ENCODE data around the gene DR1. TPM values are rescaled to one million over a fixed set of nuclear protein-coding genes. Genes with fewer than 3 reads are reported as not detected.
"Not testable (repeated sequence)": the region's sequence is repeated elsewhere in the genome, so short reads cannot be mapped to it uniquely, and the experiment has no call there.

Gene DR1
- polyA plus RNA-seq, 1 donor: 64.0 TPM

DNA sequence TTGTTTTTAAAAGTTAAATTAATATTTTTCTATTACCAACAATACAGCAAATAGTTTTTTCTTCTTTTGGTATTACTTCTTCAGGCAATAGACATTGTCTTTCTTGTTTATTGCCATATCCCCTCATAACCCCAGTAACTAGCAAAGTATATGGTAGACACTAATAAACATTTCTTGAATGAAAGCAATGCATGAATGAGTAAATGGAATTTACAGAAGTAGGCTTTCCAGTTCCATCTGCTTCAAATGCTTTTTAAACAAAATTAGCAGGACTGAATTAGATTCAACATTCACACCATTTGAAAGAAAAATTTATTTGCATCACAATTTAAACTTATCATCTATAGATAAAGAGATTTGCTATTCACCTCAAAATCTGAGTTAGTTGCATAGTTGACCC lies 5.6 kb upstream of the DR1 start:
- no peak for DNase-seq

DNA sequence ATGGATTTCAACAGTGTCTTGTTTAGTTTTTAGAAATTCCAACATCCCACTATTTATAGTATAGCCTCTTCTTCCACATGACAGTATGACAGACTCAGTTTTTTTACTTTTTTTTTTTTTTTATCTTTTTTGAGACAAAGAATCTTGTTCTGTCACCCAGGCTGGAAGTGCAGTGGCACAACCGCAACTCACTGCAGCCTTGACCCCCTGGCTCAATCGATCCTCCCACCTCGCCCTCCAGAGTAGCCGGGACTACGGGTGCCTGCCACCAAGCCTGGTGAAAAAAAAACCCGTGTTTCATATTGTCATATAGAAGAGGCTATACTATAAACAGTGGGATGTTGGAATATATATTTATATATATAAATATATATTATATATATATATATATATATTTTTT lies 1.2 kb upstream of the DR1 start:
- no peak for DNase-seq

DNA sequence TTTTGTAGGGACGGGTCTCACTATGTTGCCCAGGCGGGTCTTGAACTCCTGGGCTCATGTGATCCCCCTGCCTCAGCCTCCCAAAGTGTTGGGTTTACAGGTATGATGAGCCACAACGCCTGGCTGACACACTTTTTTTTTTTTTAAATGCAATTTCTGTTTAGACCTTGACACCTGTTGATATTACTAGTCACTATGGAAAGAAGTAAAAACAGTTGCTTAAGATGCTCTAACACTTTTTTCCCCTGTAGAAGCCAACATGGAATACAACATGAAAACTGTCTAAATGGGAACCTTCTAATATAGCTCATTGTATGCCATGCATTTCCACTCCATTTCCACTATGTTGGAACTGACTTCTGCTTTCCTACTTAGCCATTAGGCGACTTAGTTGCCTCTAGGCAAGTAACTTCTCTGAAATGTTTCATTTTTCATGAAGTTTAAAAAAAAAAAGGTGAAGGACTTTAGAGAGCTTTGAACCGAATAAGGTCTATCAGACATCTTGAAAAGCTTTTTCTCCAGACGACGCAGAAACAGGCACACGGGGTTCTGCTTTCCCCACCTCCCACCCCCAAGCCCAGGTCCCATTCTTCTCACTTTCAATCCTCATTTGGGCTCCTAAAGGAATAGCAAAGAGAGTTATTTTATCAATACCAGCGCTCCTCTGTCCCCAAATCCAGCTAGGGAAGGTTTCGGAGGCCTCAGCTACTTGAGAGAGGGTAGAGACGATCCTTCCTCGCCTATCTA lies 648 bp upstream of the DR1 start:
- no peak for DNase-seq

DNA sequence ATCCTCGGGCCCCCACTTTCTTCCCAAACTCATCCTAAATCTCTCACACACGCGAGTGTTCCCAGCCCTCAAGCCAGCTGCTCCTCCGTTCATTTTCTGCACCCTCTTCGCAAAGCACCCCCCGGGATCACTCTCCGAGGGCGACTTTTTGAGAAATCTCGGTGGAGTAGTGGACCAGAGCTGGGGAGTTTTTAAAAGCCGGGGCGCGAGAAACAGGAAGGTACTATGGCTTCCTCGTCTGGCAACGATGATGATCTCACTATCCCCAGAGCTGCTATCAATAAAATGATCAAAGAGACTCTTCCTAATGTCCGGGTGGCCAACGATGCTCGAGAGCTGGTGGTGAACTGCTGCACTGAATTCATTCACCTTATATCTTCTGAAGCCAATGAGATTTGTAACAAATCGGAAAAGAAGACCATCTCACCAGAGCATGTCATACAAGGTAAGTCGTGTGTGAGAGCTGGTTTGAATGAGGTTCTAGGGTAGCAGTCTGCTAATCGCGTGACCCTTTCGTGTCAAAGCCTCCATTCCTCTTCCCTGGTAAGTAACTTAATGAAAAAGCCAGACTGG lies 800 bp downstream of the DR1 start:
- DNase-seq: peak; percentile 27

DNA sequence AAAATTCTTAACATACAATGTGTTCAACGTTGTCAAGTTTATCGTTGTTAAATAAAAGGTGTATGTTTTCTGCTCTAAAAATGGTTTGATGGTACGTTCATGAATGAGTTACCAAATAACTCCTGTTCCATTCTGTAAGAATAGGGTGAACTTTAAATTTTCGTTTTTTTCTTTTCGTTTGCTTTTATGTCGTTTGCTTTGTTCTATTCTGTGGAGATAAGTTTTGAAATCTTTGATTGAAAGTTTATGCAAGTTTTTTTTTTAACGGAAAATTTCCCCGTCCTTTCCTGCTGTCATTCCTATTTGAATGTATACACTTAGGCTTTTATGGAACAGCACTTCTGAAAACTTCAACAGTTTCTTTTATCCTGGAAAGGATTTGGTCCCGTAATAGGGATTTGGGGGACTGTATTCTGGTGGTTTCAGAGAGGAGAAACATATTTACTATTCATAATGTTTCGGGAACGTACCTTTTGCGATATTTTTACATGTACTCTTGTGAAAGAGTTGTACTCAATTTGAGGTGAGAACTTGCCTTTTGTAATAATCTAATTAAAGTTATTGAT lies 1.7 kb downstream of the DR1 start:
- DNase-seq: no peak

DNA sequence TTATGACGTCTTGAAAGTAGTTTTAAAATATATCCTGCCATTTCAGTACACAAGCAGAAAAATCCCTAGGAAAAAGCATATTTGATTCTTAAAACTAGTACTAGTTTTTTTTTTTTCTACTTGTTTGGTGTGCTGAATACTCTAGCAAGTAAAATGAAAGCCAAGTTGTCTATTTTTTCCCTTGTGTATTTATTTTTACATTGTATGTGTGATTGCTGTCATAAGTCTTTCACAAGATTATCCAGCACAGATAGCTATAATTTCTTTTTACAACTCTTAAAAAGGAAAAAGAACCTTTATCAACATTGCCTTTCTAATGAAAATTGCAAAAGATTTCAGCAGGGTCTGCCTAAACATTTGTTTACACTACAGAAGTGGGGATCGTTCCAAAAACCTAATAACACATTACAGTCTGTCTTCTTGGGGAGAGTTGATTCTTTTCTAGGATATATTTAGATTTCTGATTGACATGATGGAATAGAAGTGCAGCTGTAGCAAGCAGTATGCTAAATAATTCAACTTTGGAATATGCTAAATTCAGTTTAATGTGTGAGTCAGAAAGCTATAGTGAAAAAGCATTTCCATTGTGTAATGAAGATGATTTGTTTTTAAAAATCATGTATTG lies 2.5 kb downstream of the DR1 start:
- no peak for DNase-seq

DNA sequence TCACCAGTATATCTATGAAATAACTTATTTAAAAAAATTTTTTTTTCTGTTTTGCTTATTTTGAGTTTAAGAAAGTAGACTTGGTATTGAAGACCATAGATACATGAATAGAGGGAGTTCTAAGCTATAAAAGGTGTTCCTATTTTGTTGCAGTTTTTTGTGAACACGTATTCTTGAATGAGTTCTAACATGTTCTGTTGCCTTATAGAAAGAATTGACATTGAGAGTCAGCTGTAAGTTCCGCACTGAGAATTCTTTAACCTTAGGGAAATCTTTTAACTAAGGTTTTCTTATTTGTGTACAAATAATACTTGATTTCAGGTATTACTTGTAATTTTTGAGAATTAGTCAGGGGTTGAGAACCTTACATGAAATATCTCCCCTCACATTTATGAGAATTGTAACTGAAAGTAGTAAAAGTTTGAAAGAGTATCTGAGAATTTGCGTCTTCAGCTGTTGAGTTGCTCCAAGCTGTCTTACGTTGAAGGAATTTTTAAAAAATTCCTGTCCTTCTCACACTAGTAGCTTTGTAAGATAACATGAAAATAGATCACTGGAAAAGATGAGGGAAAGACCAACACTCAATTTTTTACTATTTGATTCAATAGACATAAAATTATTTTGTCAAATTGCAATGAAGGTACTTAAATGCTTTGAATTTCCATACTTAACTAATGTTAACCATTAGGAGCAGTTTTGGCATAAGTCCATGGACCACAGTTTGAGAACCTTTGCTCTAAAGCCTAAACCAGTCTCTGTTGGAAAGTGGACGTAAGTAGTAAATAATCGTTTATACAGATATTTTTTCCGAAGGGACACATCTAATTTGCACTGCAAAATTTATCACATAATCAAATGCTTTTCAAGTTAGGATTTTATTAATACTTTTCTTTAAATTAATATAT lies 3.8 kb downstream of the DR1 start:
- DNase-seq: no peak

DNA sequence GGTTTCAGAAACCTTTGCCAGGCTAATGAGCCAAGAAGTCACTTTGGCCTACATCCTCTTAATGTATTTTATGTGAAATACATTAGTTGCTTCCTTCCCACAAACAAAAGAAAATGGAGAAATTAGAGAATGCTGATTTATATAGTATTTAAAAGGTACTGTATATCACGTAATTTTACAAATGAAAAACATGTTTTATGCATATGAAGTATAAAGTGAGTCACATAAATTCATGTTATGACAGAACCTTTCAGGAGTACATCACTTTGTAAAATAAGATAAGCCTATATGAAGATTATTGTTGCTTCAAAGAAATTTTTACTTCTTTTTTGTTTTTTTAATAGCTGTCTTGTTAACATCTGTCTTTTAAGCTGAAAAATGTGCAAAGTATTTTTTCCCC lies 4.6 kb downstream of the DR1 start:
- no peak for DNase-seq

DNA sequence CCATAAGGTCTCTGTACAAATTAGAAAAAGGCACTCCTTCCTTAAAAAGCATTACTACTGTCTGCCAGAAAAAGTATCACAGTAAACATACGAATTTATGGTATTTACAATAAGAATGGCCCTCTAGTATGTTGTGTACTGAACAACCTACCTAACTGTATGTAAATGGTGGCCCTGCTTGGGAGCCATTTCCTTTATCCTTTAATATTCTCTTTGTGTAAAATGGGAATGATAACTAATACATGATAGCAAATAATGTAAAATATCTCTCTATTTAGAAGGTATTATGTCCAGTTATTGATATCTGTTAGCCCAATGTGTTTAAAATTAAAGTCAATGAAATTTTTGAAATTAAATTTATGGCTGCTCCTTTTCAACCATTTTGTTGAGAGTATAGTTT lies 5.2 kb downstream of the DR1 start:
- DNase-seq: no peak

DNA sequence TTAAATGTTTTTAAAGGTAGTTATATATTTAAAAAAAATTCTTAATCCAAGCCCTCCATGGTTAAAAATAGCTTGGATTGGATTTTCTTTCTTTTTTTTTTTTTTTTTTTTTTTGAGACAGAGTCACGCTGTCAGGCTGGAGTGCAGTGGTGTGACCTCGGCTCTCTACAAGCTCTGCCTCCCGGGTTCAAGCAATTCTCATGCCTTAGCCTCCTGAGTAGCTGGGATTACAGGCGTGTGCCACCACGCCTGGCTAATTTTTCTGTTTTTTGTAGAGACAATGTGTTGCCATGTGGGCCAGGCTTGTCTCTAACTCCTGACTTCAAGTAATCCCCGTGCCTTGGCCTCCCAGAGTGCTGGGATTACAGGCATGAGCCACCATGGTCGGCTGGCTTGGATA lies 5.6 kb downstream of the DR1 start:
- not testable (repeated sequence) for DNase-seq

DNA sequence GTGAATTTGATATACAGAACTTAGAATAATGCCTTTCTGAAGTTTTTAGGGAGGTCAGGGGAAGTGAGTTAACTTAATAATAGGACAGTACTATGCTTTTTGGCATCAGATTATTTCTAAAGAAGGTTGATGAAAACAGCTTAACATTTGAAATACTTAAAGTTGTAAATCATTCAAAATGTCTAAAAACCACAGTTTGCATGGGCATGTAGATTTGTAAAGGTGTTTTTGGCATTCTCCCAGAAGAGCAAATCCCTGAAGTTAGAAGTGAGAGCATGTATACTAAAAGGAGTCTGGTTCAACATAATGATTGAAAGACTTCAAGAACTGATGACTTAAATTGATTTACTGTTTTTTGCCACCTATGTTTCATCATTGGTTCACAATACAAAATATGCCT lies 6.7 kb downstream of the DR1 start:
- DNase-seq: no peak

DNA sequence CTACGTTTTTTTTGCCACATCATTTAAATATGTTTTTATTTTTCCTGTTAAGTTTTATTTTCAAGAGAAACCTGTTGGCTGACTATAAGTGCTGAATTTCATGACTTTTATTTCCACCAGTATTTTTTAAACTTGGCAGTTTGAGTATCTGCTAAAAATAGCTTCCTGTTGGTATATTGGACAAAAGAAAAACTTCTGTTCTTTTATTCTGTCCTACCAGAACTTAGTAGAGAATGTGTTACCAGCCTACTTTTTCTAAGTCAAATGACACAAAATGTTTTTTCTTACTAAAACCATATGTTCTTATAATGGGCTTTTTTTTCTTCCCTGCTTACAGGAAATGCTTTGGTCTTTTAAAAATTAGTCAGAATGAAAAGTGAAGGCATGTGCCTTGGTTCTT lies 7.6 kb downstream of the DR1 start:
- DNase-seq: no peak

DNA sequence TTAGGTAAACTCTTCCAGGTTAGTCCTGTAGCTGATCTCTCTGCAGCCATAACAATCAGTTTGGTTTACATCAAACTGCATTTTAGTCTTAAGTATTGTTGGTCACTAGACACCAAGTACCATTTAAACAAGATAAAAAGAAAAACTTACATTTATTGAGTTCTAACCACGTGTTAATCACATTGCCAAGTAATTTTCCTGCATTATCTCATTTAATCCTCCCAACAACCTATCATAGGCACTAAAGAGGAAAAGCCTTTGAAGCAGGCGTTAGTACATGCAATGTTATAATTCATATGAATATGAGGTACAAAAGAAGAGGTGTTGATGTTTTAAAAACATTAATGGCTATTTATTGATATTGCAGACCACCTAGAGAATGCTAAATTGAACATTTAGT lies 9.0 kb downstream of the DR1 start:
- DNase-seq: no peak

DNA sequence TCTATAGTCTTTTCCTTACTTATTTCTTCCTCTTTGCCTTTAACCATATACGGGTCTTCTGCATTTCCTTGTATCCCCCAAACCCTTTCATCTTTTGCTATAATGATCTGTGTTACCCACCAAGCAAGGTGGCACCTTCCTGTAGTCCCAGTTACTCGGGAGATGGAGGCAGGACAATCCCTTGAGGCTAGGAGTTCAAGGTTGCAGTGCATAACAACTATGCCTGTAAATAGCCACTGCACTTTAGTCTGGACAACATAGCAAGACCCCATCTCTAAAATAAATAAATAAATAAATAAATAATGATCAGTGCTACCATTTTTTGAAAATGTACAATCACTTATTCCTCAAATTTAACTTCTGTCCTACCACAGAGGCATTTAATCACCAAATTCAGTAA lies 11.5 kb downstream of the DR1 start:
- DNase-seq: no peak

DNA sequence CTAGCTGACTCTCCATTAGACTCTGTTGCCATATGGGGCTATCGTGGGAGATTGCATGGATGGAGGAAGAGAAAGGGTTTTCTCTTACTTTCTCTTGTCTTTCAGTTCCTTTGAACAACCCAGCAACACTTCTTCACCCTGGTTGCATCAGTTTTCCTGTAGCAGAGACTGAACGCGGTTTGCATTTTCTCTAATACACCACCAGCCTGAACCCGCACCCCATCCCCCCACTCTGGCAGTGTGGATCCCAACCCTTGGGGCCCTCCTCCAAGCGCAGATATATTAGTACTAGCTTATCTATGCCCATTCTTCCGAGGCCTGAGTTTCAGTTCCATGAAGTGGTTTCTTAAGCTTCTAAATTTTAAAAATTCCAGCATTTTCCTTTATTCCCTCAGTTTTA lies 12.6 kb downstream of the DR1 start:
- no peak for DNase-seq

DNA sequence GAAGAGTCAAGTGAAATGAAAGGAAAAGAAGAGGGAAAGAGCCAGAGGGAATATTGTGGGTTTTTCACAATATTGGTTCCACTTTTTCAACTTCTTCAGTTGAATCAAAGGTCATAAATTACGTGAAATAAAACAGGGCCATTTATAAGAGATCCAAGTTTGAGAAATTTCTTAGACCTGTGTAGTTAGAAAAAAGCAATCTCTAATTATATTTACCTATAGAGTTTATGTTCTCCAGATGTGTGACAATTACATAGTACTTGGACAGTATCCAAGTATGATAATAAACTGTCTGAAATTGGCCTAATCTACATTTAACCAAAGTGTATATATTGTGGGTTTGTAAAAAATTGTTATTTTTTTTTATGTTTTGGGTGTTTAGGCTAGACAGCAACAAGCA lies 14.4 kb downstream of the DR1 start:
- DNase-seq: no peak

DNA sequence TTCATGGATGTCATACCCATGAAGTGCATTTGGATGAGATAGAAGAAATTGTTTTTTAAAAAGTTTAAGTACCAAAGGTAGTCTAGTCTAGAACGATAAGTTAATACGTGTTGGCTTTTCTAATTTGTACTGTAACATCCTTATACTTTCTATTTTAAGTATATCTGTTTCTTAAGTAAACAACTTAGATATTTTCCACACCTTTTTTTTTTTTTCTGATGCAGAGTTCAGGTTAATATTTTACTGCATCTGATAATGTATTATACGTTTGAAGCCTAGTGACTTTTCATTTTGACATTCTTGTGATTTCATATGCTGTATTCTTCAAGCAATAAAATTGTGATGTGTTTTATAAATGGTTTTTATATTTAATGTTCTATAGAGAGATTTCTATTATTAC lies 16.5 kb downstream of the DR1 start:
- DNase-seq: no peak

DNA sequence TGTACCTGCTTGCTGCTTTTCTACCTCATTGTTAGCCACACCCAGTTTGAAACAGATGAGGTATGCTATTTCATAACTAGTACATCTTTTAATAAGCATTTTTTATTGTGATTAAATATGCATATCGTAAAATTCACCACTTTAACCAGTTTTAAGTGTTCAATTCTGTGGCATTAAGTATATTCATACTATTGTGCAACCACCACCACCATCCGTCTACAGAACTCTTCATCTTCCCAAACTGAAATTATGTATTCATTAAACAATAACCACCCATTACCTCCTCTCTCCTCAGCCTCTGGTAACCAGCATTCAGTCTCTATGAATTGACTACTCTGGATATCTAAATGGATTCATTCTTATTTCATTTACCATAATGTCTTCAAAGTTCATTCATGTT lies 20.1 kb downstream of the DR1 start:
- no peak for DNase-seq

DNA sequence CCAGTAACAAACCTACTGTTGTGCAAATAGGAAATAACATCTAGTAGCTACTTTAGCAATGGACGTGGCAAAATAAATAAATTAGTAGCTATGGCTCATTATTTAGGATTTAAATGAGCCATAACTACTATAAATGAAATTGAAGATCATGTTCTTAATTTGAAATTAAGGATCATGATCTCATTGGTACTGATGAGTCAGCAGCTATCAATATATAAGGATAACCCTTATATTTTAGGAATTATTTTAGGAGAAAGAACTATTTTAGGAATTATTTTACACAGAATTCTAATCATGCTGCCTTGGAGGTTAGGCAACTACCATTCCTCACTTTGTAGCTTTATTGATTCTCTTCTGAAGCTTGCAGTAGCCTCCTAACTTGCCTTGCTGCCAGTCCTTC lies 24.0 kb downstream of the DR1 start:
- no peak for DNase-seq

DNA sequence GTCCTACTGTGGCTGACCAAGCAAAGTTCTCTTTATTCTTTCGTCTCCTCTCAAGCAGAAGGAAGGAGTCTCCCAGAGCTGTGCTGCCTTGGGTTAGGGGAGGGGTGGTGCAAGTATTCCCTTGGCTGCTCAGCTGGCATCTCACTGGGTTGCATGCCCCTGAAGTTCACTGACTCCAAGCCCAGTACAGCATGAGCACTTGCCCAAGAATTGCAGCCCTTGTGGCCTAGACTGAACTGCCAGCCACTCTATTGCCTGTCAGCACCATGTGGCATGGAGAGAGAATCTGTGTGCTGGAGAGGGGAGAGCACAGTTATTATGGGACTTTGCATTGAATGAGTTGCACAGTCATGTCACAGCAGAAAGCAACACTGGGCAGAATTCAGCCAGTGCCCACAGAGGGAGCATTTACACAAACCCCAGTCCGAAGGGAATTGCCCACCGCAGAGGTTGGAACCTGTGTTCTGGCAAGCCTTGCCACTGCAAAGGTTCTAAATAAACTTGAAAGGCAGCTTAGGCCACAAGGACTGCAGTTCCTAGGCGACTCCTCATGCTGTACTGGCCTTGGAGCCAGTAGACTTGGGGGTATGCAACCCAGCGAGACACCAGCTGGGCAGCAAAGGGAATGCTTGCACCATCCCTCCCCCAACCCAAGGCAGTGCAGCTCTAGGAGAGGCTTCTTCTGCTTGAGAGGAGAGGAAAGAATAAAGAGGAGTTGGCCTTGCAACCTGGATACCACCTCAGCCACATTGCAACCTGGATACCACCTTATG lies 28.8 kb downstream of the DR1 start:
- DNase-seq: no peak

DNA sequence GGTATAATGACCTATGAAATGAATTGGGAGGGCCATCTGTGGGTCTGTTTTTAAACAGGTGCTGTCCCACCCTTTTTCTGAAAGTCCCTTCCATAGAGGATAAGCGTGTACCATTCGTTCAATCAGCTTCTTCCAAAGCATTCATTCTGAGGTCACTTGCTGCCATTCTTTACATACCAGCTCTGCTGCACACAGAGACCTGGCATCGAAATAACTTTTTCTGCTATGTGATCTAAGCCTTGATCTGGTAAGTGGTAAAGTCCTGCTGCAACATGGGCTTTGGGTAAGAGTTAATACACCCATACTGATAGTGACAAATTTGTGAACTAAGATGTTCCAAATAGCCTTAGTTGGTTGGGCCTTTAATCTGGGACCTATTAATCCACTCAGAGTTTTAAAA lies 38.9 kb downstream of the DR1 start:
- no peak for DNase-seq

DNA sequence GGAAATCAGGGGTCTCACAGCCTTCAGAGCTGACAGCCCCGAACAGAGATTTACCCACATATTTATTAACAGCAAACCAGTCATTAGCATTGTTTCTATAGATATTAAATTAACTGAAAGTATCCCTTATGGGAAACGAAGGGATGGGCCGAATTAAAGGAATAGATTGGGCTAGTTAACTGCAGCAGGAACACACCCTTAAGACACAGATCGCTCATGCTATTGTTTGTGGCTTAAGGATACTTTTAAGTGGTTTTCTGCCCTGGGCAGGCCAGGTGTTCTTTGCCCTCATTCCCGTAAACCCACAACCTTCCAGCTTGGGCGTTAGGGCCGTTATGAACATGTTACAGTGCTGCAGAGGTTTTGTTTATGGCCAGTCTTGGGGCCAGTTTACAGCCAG lies 40.6 kb downstream of the DR1 start:
- DNase-seq: not testable (repeated sequence)

Measured in hindlimb muscle (tissue), 1 donor.